Suppressor macrophage (primary cell): ENCODE results near the gene DEFB123.
"Not testable (repeated sequence)": the region's sequence is repeated elsewhere in the genome, so short reads cannot be mapped to it uniquely, and the experiment has no call there.

Experiments used
- DNase-seq, 4 experiments: peaks; one replicate each; pipeline ENCODE4 v3.0.0-alpha.2; 2020 to 2022
- total RNA-seq, 17 experiments: gene quantifications; one replicate each; lab custom pipeline; 2026; ENCODE audit warnings: mixed read lengths in 6 of 17, inconsistent platforms in 3 of 17; lab: John Stamatoyannopoulos, UW

Gene DEFB123
- total RNA-seq, result 0 to 0.22 (median 0) reads per million in 17 experiments

- DNase-seq, result peak in 1 of 4 experiments; percentile 5
These were observed at the start of gene DEFB123 for GRCh38 chr20:31440012-31440659. DEFB123 (plus strand) TSS chr20:31440632; CDS start chr20:31440699, 67 bp downstream.

- no peak for DNase-seq
These were observed 47.6 kb upstream of the DEFB123 start for GRCh38 chr20:31392836-31393235.

- no peak for DNase-seq
These were observed 45.5 kb upstream of the DEFB123 start for GRCh38 chr20:31394900-31395299.

GRCh38 chr20:31403886-31404285 lies 36.5 kb upstream of the DEFB123 start:
- no peak for DNase-seq

GRCh38 chr20:31406115-31406514 lies 34.3 kb upstream of the DEFB123 start, which contains the start of gene DEFB121:
DEFB121 (minus strand) TSS chr20:31406215; CDS start chr20:31406152, 63 bp downstream.
- DNase-seq, result no peak

GRCh38 chr20:31410011-31410410 lies 30.4 kb upstream of the DEFB123 start:
- DNase-seq, result no peak

- DNase-seq, result no peak
These were observed 26.1 kb upstream of the DEFB123 start for GRCh38 chr20:31414381-31414780.

GRCh38 chr20:31415653-31416052 lies 24.8 kb upstream of the DEFB123 start:
- DNase-seq, result no peak

GRCh38 chr20:31418307-31418706 lies 22.1 kb upstream of the DEFB123 start:
- DNase-seq, result no peak

GRCh38 chr20:31425797-31426196 lies 14.6 kb upstream of the DEFB123 start:
- no peak for DNase-seq

GRCh38 chr20:31426891-31427551 lies 13.4 kb upstream of the DEFB123 start:
- DNase-seq, result not testable (repeated sequence)

GRCh38 chr20:31427576-31427975 lies 12.9 kb upstream of the DEFB123 start:
- not testable (repeated sequence) for DNase-seq

GRCh38 chr20:31430568-31431115 lies 9.8 kb upstream of the DEFB123 start:
- no peak for DNase-seq

- DNase-seq, result no peak
These were observed 5.8 kb downstream of the DEFB123 start for GRCh38 chr20:31446084-31446819.

GRCh38 chr20:31449511-31450414 lies 9.3 kb downstream of the DEFB123 start:
- no peak for DNase-seq

GRCh38 chr20:31452575-31452974 lies 12.1 kb downstream of the DEFB123 start:
- DNase-seq, result no peak

GRCh38 chr20:31454361-31454760 lies 13.9 kb downstream of the DEFB123 start:
- DNase-seq, result no peak

GRCh38 chr20:31470946-31471345 lies 30.5 kb downstream of the DEFB123 start:
- not testable (repeated sequence) for DNase-seq

GRCh38 chr20:31472395-31473330 lies 32.2 kb downstream of the DEFB123 start:
- no peak for DNase-seq

GRCh38 chr20:31473331-31474096 lies 33.1 kb downstream of the DEFB123 start:
- no peak for DNase-seq
